H1 (cell line): Measurements from ENCODE around the gene KCNH6. TPM values are rescaled to one million over a fixed set of nuclear protein-coding genes. Genes with fewer than 3 reads are reported as not detected.

Source experiments
- CTCF ChIA-PET: fragments of 300-600 bp; sonication (Branson Sonifier 250); formaldehyde crosslinking; loops from one replicate; lab custom pipeline; 2021; ENCODE audit not compliant: partially characterized antibody; lab: Charles Lee
- POLR2A ChIA-PET: fragments of 300-600 bp; sonication (Branson Sonifier 250); formaldehyde crosslinking; loops from one replicate; lab custom pipeline; 2021; ENCODE audit warnings: inconsistent platforms; ENCODE audit not compliant: partially characterized antibody; lab: Charles Lee
- DNase-seq, 2 experiments: peaks; one replicate each; pipeline versions ENCODE4 v3.0.0 to v3.0.0-alpha.2; 2010 to 2022; ENCODE audit warnings: low spot score in 2 of 2, low read depth in 1 of 2, mixed read lengths in 1 of 2
- FAIRE-seq: peaks from 2 replicates; lab custom pipeline; 2011; peaks lifted over from hg19 to GRCh38; lab: Jason Lieb, UNC
- H2AFZ ChIP-seq: 2 replicates; pipeline ENCODE4 v1.8.1; 2012; ENCODE audit warnings: low read length, inconsistent platforms
- H2AK5ac ChIP-seq: 2 replicates; pipeline ENCODE4 v1.6.1; 2013; ENCODE audit warnings: low read depth, low read length
- H2BK120ac ChIP-seq: replicated peaks from 2 replicates; pipeline ENCODE3; 2013; ENCODE audit warnings: low read depth, low read length, inconsistent platforms
- H2BK12ac ChIP-seq: 2 replicates; pipeline ENCODE4 v1.6.1; 2013; ENCODE audit warnings: low read depth, low read length
- H2BK15ac ChIP-seq: 2 replicates; pipeline ENCODE4 v1.6.1; 2013; ENCODE audit warnings: low read length
- H2BK20ac ChIP-seq: 2 replicates; pipeline ENCODE4 v1.6.1; 2013; ENCODE audit warnings: low read length
- H2BK5ac ChIP-seq: 2 replicates; pipeline ENCODE4 v1.6.1; 2013; ENCODE audit warnings: low read depth, low read length
- H3K14ac ChIP-seq: 2 replicates; pipeline ENCODE4 v1.6.1; 2013; ENCODE audit warnings: inconsistent platforms; ENCODE audit not compliant: insufficient read length
- H3K18ac ChIP-seq: 2 replicates; pipeline ENCODE4 v1.6.1; 2013; ENCODE audit warnings: low read length; ENCODE audit errors: extremely low read depth
- H3K23ac ChIP-seq: 2 replicates; pipeline ENCODE4 v1.6.1; 2013; ENCODE audit warnings: inconsistent platforms; ENCODE audit not compliant: insufficient read length
- H3K23me2 ChIP-seq: 2 replicates; pipeline ENCODE4 v1.6.1; 2013; ENCODE audit warnings: low read depth, low read length
- H3K27ac ChIP-seq: 2 replicates; pipeline ENCODE4 v1.6.1; 2011; ENCODE audit warnings: low read depth, low read length, inconsistent platforms
- H3K27me3 ChIP-seq, 4 experiments: replicated peaks in 1 of 4; 1 replicate in 1 of 4; 2 replicates in 3 of 4; pipeline versions ENCODE4 v1.6.1 to v1.8.1; 2011 to 2013; ENCODE audit warnings: low read length in 3 of 4, mild to moderate bottlenecking in 3 of 4, inconsistent platforms in 2 of 4, mixed read lengths in 2 of 4, moderate library complexity in 1 of 4; ENCODE audit not compliant: control insufficient read depth in 3 of 4, insufficient read depth in 3 of 4; ENCODE audit errors: extremely low read depth in 1 of 4
- H3K36me3 ChIP-seq, 4 experiments: 2 replicates each; pipeline versions ENCODE4 v1.6.1 to v1.8.1; 2011 to 2013; ENCODE audit warnings: mild to moderate bottlenecking in 4 of 4, low read length in 3 of 4, moderate library complexity in 2 of 4, control low read depth in 1 of 4, inconsistent platforms in 1 of 4; ENCODE audit not compliant: insufficient read depth in 4 of 4, control insufficient read depth in 2 of 4
- H3K4ac ChIP-seq: replicated peaks from 2 replicates; pipeline ENCODE3; 2013; ENCODE audit warnings: low read length, low read depth, mixed read lengths, inconsistent platforms; ENCODE audit not compliant: insufficient read length
- H3K4me1 ChIP-seq, 4 experiments: replicated peaks in 1 of 4; 1 replicate in 1 of 4; 2 replicates in 3 of 4; pipeline versions ENCODE4 v1.6.1 to v1.8.1; 2011 to 2013; ENCODE audit warnings: low read length in 3 of 4, inconsistent platforms in 2 of 4, mixed read lengths in 1 of 4; ENCODE audit not compliant: insufficient read depth in 4 of 4, control insufficient read depth in 3 of 4
- H3K4me2 ChIP-seq, 2 experiments: 2 replicates each; pipeline versions ENCODE4 v1.6.1 to v1.8.1; 2011 to 2013; ENCODE audit warnings: low read depth in 2 of 2, low read length in 2 of 2, control low read depth in 1 of 2, inconsistent platforms in 1 of 2, mild to moderate bottlenecking in 1 of 2; ENCODE audit not compliant: insufficient read depth in 1 of 2
- H3K4me3 ChIP-seq, 4 experiments: fragments of 200-600, 300-600 bp in 1 of 4; sonication (generic), shearing (Covaris generic), sonication (Bioruptor Twin) in 1 of 4; 2 replicates each; pipeline versions ENCODE4 v1.5.1 to v1.8.1; 2011 to 2016; ENCODE audit warnings: low read length in 4 of 4, low read depth in 3 of 4, control low read depth in 2 of 4, inconsistent platforms in 2 of 4, mild to moderate bottlenecking in 2 of 4, mixed read lengths in 1 of 4, moderate library complexity in 1 of 4; ENCODE audit not compliant: insufficient read depth in 2 of 4; ENCODE audit errors: extremely low read depth in 1 of 4
- H3K56ac ChIP-seq: replicated peaks from 2 replicates; pipeline ENCODE3; 2013; ENCODE audit warnings: low read depth, mild to moderate bottlenecking, mixed read lengths, low read length, inconsistent platforms; ENCODE audit not compliant: insufficient read length
- H3K79me1 ChIP-seq: 2 replicates; pipeline ENCODE4 v1.6.1; 2013; ENCODE audit warnings: low read depth, low read length, control low read depth
- H3K79me2 ChIP-seq, 2 experiments: 2 replicates each; pipeline versions ENCODE4 v1.6.1 to v1.8.1; 2012 to 2013; ENCODE audit warnings: low read length in 2 of 2, mild to moderate bottlenecking in 2 of 2, inconsistent platforms in 1 of 2; ENCODE audit not compliant: insufficient read depth in 2 of 2, control insufficient read depth in 1 of 2
- H3K9ac ChIP-seq, 4 experiments: replicated peaks in 1 of 4; 1 replicate in 1 of 4; 2 replicates in 3 of 4; pipeline versions ENCODE4 v1.6.1 to v1.8.1; 2011 to 2013; ENCODE audit warnings: low read depth in 3 of 4, low read length in 3 of 4, control low read depth in 2 of 4, mild to moderate bottlenecking in 2 of 4, moderate library complexity in 2 of 4, inconsistent platforms in 1 of 4; ENCODE audit errors: extremely low read depth in 1 of 4
- H3K9me3 ChIP-seq, 2 experiments: 2 replicates each; pipeline versions ENCODE4 v1.6.1 to v1.8.1; 2012 to 2013; ENCODE audit warnings: mild to moderate bottlenecking in 2 of 2, moderate library complexity in 2 of 2, control low read depth in 1 of 2, inconsistent platforms in 1 of 2, low read depth in 1 of 2, low read length in 1 of 2, mixed read lengths in 1 of 2; ENCODE audit not compliant: insufficient read depth in 2 of 2
- H4K20me1 ChIP-seq, 2 experiments: replicated peaks in 1 of 2; 2 replicates each; pipeline versions ENCODE3 to v1.8.1; 2011 to 2013; ENCODE audit warnings: inconsistent platforms in 2 of 2, low read length in 2 of 2, mild to moderate bottlenecking in 1 of 2; ENCODE audit not compliant: insufficient read depth in 2 of 2, control insufficient read depth in 1 of 2
- H4K5ac ChIP-seq: 2 replicates; pipeline ENCODE4 v1.6.1; 2013; ENCODE audit warnings: low read length, low read depth, mixed read lengths, inconsistent platforms; ENCODE audit not compliant: insufficient read length
- H4K8ac ChIP-seq: 2 replicates; pipeline ENCODE4 v1.8.0; 2013; ENCODE audit warnings: mild to moderate bottlenecking, moderate library complexity, low read length, inconsistent platforms; ENCODE audit not compliant: insufficient read depth; ENCODE audit errors: extremely low read depth
- H4K91ac ChIP-seq: replicated peaks from 2 replicates; pipeline ENCODE3; 2013; ENCODE audit warnings: low read length, mixed read lengths, inconsistent platforms; ENCODE audit not compliant: insufficient read length
- ASH2L ChIP-seq: fragments of 200-600, 300-600 bp; sonication (generic); IDR thresholded peaks from one replicate; pipeline ENCODE4 v1.7.1; 2017; ENCODE audit warnings: low read length
- CEBPB ChIP-seq: IDR thresholded peaks from 2 replicates; pipeline ENCODE4 v1.6.1; 2012; ENCODE audit warnings: low read depth, low read length
- EP300 ChIP-seq, 2 experiments: IDR thresholded peaks; 1 replicate in 1 of 2; 2 replicates in 1 of 2; pipeline ENCODE4 v1.6.1; 2011 to 2012; ENCODE audit warnings: low read depth in 2 of 2, low read length in 2 of 2, mild to moderate bottlenecking in 2 of 2, borderline replicate concordance in 1 of 2, inconsistent platforms in 1 of 2, moderate library complexity in 1 of 2
- FOSL1 ChIP-seq: IDR thresholded peaks from 2 replicates; pipeline ENCODE4 v1.6.1; 2011; ENCODE audit warnings: mild to moderate bottlenecking, low read depth, low read length, moderate library complexity; ENCODE audit not compliant: insufficient read depth
- JUND ChIP-seq: IDR thresholded peaks from 2 replicates; pipeline ENCODE4 v1.6.1; 2011; ENCODE audit warnings: mild to moderate bottlenecking, improper control_type of control experiment, low read length
- KDM4A ChIP-seq: IDR thresholded peaks from one replicate; pipeline ENCODE4 v1.7.1; 2012; ENCODE audit warnings: low read depth, mild to moderate bottlenecking, moderate library complexity, low read length, inconsistent platforms; ENCODE audit not compliant: severe bottlenecking
- POLR2AphosphoS5 ChIP-seq: IDR thresholded peaks from 2 replicates; pipeline ENCODE4 v1.6.1; 2011; ENCODE audit warnings: low read depth, low read length
- RAD21 ChIP-seq, 2 experiments: IDR thresholded peaks in 1 of 2; conservative IDR thresholded peaks in 1 of 2; 2 replicates each; pipeline ENCODE4 v1.6.1; 2011; ENCODE audit warnings: low read depth in 2 of 2, low read length in 2 of 2, improper control_type of control experiment in 1 of 2, inconsistent platforms in 1 of 2, mild to moderate bottlenecking in 1 of 2, moderate library complexity in 1 of 2
- RNF2 ChIP-seq: fragments of 200-900, 300-1000 bp; sonication (generic); IDR thresholded peaks from 2 replicates; pipeline ENCODE4 v1.7.1; 2016; ENCODE audit warnings: borderline replicate concordance, low read depth, mild to moderate bottlenecking, antibody characterized with exemption, low read length; ENCODE audit not compliant: poor library complexity, severe bottlenecking; ENCODE audit errors: missing control alignments
- RXRA ChIP-seq: IDR thresholded peaks from 2 replicates; pipeline ENCODE4 v1.6.1; 2011; ENCODE audit warnings: low read depth, mild to moderate bottlenecking, low read length, moderate library complexity; ENCODE audit not compliant: insufficient read depth
- SP4 ChIP-seq: IDR thresholded peaks from 2 replicates; pipeline ENCODE4 v1.6.1; 2012; ENCODE audit warnings: low read length, inconsistent platforms
- WGBS, 2 experiments: shearing (Covaris generic) in 1 of 2; methylation state at CpG; one replicate each; pipeline versions ENCODE4 v1.1.6 to v1.1.7; 2013 to 2015; ENCODE audit warnings: low lambda C conversion rate in 2 of 2, mixed read lengths in 2 of 2, inconsistent platforms in 1 of 2, low coverage in 1 of 2, missing lambda C conversion rate in 1 of 2; ENCODE audit not compliant: insufficient replicate concordance in 2 of 2, insufficient coverage in 1 of 2, insufficient read length in 1 of 2; ENCODE audit errors: extremely low coverage in 1 of 2, missing lambda C conversion rate in 1 of 2; 5-methylcytosine and 5-hydroxymethylcytosine counted together
- polyA plus RNA-seq, 7 experiments: library from polyadenylated mRNA; depleted of rRNA in 3 of 7; stranded (reverse) in 5 of 7; unstranded in 2 of 7; fragments of >200 nt in 5 of 7; fragments of 200-250 nt in 2 of 7; gene quantifications; 1 replicate in 5 of 7; 2 replicates in 1 of 7; 4 replicates in 1 of 7; pipeline versions ENCODE4 v1.2.1 to v1.2.3, GENCODE V29; 2011 to 2013; ENCODE audit warnings: missing spikeins in 2 of 7, mixed read lengths in 2 of 7
- total RNA-seq: library from RNA; stranded (reverse); fragmentation: NEBNext Ultra II Directional; extraction: Animal tissue kit (Norgen Biotek cat#: 25700); gene quantifications from 2 replicates; pipeline ENCODE4 v1.2.1, GENCODE V29; 2021
- TF ChIP-seq, protein P1 (sequence below): IDR thresholded peaks from 2 replicates; pipeline ENCODE4 v1.6.1; 2012; ENCODE audit warnings: low read length, inconsistent platforms

The KCNH6 gene
- total and polyA plus RNA-seq, 2 of the 8 experiments (the other 6 are each of a cell fraction or from before 2014, with no cell fraction given), result 1.8 to 3.6 TPM

DNA sequence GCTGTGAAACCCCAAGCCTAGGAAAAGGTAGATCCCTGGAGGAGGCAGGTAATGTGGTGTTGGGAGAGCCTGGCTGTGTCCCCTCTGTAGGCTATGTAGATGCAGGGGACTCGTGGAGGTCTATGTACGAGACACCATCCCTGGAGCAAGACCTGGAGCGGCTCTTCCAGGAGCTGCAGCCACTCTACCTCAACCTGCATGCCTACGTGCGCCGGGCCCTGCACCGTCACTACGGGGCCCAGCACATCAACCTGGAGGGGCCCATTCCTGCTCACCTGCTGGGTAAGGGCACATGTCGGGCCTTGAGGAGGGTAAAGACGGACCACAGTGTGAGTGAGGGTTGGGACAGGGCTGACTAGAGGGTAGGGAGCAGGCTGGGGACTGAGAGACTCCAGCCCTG lies 34.3 kb upstream of the KCNH6 start:
- Histone ChIP-seq H2AK5ac (no peak overlapping the region), H2BK20ac (no peak overlapping the region), H4K20me1 (no peaks in the 10 kb centered on the region), H2BK15ac (no peak overlapping the region), H3K56ac (no peak overlapping the region), H3K79me1 (no peaks in the 10 kb centered on the region), H3K23me2 (no peaks in the 10 kb centered on the region), H2BK5ac (no peak overlapping the region), H4K91ac (no peak overlapping the region), H2BK120ac (no peak overlapping the region), H3K18ac (no peak overlapping the region), H3K4me1 (peaks cover 0 to 3% (median 0%) of the 10 kb centered on the region in 4 experiments; a peak in 1 of 7 replicates), H3K9ac (no peak overlapping the region), H3K27ac (no peak overlapping the region), H3K36me3 (no peaks in the 10 kb centered on the region), H3K79me2 (no peaks in the 10 kb centered on the region), H4K5ac (no peak overlapping the region), H4K8ac (no peak overlapping the region), H3K4me3 (no peak overlapping the region), H3K27me3 (peaks cover 0 to 4% (median 0%) of the 10 kb centered on the region in 4 experiments; a peak in 1 of 7 replicates), H3K4ac (no peak overlapping the region), H3K23ac (no peak overlapping the region), H2BK12ac (no peak overlapping the region), H3K14ac (no peak overlapping the region), H2AFZ (no peak overlapping the region), H3K9me3 (no peaks in the 10 kb centered on the region), H3K4me2 (no peak overlapping the region)
- ChIA-PET CTCF (interaction anchor here (0.6 to 7.2 kb wide), 13 partner anchors 9 to 63 kb away, joined by 3 to 66 read pairs (median 5); partner anchors contain the start of gene ACE), POLR2A (no interaction called here)
- DNase-seq, result no peak
- WGBS, 2 experiments, result 91% methylated on average over 10 of the region's 10 CpGs; no CpG with 5 or more reads in 1 of the 2 experiments
- FAIRE-seq, result no peak
- TF ChIP-seq RNF2 (no peak), RAD21 (IDR thresholded peaks at IDR 0.05 in 1 of 2, conservative IDR thresholded peaks at IDR 0.05 in 1 of 2; ENCODE audit: low read depth in 2 of 2, low read length in 2 of 2) (no peak), EP300 (IDR thresholded peaks at IDR 0.05; ENCODE audit: borderline replicate concordance in 1 of 2, low read depth in 2 of 2, low read length in 2 of 2) (no peak), SP4 (no peak), JUND (no peak), KDM4A (no peak), POLR2AphosphoS5 (no peak), RXRA (no peak), ASH2L (no peak), CEBPB (no peak), FOSL1 (no peak)
- TF ChIP-seq, protein P1, sequence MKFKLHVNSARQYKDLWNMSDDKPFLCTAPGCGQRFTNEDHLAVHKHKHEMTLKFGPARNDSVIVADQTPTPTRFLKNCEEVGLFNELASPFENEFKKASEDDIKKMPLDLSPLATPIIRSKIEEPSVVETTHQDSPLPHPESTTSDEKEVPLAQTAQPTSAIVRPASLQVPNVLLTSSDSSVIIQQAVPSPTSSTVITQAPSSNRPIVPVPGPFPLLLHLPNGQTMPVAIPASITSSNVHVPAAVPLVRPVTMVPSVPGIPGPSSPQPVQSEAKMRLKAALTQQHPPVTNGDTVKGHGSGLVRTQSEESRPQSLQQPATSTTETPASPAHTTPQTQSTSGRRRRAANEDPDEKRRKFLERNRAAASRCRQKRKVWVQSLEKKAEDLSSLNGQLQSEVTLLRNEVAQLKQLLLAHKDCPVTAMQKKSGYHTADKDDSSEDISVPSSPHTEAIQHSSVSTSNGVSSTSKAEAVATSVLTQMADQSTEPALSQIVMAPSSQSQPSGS, result no peak
